HG03460 (cell line): ENCODE measurements around the gene LINC01488.

ENCODE experiments used
- ATAC-seq: cut with Tn5 transposase; IDR thresholded peaks from one replicate; pipeline ENCODE4 v1.9.1; 2021; ENCODE audit not compliant: unreplicated experiment

The LINC01488 gene

GRCh38 chr11:69542314-69543168, 61.1 kb downstream of the LINC01488 start:
- ATAC-seq: no peak
